Glomerular visceral epithelial cell (primary cell): Measurements from ENCODE around the gene PPP6R3.
"Not testable (repeated sequence)": the region's sequence is repeated elsewhere in the genome, so short reads cannot be mapped to it uniquely, and the experiment has no call there.

Experiments
- DNase-seq: peaks from one replicate; pipeline ENCODE4 v3.0.0-alpha.2; 2016; ENCODE audit errors: extremely low spot score

Gene PPP6R3

DNA sequence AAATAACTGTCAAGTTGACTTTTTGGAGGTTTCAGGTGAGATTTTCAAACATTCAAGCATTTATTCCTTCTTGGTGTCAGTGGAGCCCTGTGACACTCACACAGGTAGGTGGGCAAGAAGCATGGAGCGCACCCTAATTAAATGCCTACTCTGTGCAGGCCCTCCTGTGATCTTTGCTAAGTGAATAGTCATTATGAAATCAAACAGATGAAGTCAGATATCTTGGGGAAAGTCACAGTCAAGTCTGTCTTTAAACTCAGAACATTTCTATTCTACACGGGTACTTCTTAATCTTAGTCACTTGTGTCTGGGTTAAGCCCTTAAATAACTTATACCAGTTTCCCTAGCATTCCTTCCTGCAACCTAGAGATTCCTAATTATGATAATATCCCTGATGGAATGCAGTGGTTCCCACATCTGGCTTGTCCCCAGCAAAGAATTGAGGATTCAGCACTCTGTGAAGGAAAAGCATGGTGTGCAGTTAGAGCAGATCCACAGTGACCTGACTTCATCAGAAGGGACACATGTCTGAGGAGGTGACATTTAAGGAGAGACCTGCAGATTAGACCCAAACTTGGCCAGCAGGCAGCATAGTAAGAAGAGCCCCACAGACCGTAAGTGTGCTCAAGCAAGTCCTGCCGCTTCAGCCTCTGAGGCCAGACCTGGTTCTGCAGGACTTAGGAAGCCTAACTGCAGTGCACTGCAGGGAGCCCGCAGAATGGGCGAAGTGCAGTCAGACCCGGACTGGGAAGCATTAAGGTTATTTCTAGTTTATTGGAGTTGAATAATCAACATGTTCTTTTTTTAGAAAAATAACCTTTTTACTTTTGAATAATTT is 138.5 kb downstream of the PPP6R3 start:
- no peak for DNase-seq

DNA sequence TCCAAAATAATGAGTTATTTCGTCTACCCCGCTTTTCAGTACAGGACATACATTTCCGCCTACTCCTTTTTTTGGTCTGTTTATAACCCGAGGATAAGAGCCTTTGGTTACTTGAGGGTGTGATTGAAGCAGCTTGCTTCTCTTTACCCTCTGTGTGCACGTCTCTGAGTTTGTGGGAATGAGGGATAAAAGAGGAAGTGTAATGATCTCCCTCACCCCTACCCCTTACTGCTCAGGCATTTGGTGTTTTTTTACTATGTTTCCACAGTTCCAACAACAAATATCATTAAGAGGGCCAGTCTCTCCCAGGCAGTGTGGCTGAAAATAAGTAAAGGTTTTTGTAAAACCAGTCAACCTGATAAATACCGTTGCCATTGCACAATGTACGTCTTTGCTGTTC is 140.6 kb downstream of the PPP6R3 start:
- no peak for DNase-seq

DNA sequence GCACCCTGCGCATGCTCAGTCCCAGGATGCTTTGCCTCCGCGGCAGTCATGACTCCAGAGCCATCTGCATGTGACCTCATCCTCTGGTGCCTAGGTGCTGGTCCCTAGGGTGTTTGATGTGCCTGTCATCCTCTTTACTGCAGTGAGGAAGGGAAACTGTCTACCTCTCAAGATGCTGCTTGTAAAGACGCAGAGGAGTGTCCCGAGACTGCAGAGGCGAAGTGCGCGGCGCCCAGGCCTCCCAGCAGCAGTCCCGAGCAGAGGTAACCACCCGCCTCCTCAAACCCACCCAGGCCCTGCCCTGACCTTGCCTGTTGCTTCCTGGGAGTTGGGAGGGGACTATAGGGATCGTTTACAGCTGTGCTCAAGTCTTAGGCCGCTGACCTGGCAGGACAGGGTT is 149.2 kb downstream of the PPP6R3 start:
- no peak for DNase-seq

DNA sequence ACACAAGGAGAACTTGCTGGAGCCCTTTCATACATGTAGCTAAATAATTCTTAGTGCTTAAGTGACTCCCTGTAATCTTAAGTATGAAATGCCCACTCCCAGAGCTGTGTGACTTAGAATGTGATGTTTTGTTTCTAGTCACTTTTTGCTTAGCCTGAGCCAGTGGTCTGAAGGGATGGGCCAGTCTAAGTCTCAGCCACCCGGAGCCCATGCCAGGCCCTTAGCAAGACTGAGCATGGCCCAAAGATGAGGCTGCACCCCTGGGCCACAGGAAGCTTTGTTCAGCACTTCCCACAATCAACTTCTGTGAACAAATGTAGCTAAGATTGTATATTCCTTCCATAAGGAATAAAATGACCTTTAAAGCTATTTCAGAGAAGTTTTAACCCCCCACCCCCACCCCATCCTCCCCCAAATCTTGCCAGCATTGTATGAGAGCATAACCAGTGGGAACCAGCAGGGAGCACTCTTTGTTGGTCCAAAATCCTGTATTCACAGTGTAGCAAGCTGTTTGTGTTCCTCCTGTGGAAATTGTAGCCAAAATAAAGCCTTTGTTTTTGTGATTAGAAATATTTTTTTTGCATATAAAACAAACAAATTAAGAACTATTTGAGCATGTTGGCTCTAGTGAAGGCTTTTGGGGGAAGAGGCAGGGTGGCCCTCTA is 150.0 kb downstream of the PPP6R3 start:
- no peak for DNase-seq

DNA sequence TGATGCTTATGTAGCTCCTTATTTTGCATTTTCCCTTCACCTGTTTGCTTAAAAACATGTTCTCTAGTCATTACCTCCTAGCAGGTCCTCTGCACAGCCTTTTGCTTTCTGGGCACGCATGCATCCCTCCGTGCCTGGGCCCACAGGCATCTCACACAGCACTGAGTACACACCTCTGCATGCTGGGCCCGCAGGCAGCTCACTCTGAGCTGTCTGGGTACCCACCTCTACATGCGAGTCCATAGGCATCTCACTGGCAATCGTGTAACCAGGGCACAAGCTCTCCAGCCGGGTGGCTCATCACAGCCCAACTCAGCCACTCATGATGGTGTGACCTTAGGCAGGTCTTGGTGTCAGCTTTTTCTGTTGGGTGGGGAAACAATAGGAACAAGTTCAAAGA is 155.1 kb downstream of the PPP6R3 start:
- no peak for DNase-seq

DNA sequence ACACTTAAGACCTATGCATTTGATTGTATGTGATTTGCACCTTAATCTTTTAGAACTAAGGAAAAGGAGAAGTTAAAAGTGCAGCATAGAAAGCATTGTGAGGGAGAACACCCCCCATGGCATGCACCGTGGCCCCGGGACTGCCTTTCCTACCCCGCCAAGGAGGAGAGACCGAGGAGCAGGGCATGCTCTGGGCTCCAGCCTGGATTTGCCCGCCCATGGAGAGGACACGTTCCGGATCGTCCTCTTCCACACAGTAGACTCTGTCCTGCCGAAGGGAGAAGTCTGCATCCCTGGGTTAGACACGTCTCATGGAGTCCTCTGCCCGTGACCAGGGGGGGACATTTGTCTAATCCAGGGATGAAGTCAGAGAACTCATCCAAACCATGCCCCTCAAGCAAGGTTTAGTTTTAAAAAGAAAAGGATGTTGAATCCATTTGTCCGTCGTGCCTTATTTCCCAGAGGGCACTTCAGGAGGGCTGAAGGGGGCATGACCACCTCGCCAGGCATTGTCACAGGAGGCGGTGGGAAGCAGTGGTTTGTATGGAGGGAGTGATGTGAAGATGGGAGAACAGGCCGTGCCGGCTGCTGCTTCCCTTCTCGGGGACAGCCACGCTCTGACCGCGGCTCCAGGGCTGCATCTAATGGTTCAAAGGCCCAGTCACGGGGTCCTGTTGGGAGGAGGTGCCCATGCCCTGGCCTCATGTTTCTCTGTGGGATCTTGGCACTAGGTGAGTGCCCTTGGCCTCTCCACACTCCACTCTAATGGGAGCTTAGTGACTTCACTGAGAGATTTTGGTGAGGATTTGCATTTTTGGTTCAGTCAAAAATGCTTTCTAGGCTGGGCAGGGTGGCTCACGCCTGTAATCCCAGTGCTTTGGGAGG is 157.6 kb downstream of the PPP6R3 start:
- no peak for DNase-seq

DNA sequence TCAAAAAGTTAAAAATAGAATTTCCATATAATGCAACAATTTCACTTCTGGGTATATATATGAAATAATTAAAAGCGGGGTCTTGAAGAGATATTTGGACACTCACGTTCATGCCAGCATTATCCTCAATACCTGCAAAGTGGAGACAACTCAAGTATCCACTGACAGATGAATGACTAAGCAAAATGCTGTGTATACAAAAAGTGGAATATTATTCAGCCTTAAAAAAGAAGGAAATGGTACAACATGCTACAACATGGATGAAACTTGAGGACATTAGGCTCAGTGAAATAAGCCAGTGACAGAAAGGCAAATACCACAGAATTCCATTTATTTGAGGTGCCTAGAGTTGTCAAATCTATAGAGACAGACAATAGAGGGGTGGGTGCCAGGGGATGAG is 161.3 kb downstream of the PPP6R3 start:
- no peak for DNase-seq

DNA sequence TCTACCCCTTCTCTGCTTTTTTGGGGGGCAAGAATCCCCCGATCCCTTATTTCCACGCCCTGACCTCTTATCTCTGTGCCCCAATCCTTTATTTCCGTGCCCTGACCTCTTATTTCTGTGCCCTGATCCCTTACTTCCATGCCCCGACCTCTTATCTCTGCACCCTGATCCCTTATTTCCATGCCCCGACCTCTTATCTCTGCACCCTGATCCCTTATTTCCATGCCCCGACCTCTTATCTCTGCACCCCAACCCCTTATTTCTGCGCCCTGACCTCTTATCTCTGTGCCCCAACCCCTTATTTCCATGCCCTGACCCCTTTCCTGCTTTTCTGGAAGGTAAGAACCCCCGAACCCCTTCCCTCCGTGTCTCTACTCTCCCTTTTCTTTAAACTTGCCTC is 163.2 kb downstream of the PPP6R3 start:
- not testable (repeated sequence) for DNase-seq

DNA sequence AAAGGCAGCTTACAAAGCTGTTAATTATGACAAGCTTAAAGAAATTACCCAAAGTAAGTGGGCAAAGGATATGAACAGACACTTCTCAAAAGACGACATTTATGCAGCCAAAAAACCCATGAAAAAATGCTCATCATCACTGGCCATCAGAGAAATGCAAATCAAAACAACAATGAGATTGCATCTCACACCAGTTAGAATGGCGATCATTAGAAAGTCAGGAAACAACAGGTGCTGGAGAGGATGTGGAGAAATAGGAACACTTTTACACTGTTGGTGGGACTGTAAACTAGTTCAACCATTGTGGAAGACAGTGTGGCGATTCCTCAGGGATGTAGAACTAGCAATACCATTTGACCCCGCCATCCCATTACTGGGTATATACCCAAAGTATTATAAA is 164.5 kb downstream of the PPP6R3 start:
- not testable (repeated sequence) for DNase-seq

DNA sequence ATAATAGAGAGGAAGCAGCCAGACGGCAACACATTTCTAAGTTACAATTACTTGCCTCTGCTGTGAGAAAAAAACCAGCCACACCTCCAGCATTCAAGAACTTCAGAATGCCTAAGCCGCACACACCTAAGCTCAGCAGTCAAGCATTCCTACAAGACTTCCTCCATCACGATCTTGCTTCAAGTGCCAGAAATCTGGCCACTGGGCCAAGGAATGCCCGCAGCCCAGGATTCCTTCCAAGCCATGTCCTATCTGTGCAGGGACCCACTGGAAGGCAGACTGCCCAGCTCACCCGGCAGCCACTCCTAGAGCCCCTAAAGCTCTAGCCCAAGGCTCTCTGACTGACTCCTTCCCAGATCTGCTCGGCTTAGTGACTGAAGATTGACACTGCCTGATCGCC is 165.7 kb downstream of the PPP6R3 start:
- DNase-seq: not testable (repeated sequence)

DNA sequence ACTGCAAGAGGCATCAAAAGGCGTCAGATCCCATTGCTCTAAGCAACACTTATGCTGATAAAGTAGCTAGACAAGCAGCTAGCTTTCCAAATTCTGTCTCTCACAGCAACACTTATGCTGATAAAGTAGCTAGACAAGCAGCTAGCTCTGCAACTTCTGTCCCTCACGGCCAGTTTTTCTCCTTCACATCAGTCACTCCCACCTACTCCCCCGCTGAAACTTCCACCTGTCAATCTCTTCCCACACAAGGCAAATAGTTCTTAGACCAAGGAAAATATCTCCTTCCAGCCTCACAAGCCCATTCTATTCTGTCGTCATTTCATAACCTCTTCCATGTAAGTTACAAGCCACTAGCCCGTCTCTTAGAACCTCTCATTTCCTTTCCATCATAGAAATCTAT is 168.3 kb downstream of the PPP6R3 start:
- DNase-seq: not testable (repeated sequence)

DNA sequence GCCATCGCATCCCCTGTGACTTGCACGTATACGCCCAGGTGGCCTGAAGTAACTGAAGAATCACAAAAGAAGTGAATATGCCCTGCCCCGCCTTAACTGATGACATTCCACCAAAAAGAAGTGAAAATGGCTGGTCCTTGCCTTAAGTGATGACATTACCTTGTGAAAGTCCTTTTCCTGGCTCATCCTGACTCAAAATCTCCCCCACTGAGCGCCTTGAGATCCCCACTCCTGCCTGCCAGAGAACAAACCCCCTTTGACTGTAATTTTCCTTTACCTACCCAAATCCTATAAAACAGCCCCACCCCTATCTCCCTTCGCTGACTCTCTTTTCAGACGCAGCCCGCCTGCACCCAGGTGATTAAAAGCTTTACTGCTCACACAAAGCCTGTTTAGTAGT is 171.8 kb downstream of the PPP6R3 start:
- not testable (repeated sequence) for DNase-seq

DNA sequence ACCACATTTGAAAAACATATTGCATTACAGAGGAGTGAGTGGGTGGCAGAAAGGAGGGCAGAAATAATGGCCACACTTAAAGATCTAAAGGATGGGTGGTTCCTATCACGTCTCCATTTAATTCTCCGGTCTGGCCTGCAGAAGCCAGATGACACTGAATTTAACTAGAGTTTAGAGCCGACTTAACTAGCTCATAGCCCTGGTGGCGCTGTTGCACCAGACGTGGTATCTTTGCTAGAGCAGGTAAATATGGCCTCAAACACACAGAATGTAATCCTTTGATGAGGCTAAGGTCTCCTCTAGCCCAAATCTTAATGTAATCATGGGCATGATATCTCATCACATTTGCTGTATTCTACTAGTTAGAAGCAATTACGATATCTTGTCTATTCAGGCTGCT is 172.2 kb downstream of the PPP6R3 start:
- peak; percentile 47 for DNase-seq

DNA sequence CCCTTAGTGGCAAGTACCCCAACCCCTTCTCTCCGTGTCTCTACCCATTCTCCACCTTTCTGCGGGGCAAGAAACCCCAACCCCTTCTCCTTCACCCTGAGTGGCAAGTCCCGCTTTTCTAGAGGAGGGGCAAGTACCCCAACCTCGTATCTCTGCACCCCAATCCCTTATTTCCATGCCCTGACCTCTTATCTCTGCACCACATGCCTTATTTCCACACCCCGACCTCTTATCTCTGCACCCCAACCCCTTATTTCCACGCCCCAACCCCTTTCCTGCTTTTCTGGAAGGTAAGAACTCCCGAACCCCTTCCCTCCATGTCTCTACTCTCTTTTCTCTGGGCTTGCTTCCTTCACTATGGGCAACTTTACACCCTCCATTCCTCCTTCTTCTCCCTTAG is 174.1 kb downstream of the PPP6R3 start:
- not testable (repeated sequence) for DNase-seq

DNA sequence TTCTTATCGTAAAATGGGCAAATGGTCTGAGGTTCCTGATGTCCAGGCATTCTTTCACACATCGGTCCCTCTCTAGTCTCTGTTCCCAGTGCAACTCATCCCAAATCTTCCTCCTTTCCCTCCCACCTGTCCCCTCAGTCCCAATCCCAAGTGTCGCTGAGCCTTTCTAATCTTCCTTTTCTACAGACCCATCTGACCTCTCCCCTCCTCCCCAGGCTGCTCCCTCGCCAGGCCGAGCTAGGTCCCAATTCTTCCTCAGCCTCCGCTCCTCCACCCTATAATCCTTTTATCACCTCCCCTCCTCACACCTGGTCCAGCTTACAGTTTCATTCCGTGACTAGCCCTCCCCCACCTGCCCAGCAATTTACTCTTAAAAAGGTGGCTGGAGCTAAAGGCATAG is 174.6 kb downstream of the PPP6R3 start:
- DNase-seq: not testable (repeated sequence)

DNA sequence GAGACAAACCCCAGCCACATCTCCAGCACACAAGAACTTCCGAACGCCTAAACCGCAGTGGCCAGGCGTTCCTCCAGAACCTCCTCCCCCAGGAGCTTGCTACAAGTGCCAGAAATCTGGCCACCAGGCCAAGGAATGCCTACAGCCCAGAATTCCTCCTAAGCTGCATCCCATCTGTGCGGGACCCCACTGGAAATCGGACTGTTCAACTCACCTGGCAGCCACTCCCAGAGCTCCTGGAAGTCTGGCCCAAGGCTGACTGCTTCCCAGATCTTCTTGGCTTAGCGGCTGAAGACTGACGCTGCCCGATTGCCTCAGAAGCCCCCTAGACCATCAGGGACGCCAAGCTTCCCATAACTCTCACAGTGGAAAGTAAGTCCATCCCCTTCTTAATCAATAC is 175.3 kb downstream of the PPP6R3 start:
- not testable (repeated sequence) for DNase-seq

DNA sequence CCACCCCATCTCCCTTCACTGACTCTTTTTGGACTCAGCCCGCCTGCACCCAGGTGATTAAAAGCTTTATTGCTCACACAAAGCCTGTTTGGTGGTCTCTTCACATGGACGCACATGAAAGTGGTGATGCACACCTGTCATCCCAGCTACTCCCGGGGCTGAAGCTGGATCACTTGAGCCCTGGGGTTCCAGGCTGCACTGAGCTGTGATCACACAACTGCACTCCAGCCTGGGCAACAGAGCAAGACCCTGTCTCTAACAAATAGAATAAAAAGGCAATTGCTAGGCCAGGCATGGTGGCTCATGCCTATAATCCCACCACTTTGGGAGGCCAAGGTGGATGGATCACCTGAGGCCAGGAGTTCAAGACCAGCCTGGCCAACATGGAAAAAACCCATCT is 178.8 kb downstream of the PPP6R3 start:
- DNase-seq: not testable (repeated sequence)

DNA sequence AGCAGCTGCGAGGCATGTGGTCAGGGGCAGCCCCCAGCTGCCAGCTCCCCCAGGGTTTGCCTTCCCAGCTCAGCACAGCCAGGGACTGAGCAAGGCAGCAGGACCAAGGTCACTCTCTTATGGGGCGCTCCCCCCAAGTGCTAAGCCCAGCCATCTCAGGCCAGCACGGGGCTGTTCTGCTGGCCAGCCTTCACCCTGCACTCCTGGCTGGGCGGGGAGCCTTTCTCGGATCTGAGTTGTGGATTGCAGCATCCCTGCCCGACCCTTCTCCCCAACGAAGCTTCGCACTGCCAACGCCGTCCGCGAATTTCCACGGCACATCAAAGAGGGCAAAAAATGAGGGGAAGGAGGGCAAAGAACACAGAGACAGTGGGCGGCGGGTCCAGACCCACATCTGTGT is 181.3 kb downstream of the PPP6R3 start:
- no peak for DNase-seq

DNA sequence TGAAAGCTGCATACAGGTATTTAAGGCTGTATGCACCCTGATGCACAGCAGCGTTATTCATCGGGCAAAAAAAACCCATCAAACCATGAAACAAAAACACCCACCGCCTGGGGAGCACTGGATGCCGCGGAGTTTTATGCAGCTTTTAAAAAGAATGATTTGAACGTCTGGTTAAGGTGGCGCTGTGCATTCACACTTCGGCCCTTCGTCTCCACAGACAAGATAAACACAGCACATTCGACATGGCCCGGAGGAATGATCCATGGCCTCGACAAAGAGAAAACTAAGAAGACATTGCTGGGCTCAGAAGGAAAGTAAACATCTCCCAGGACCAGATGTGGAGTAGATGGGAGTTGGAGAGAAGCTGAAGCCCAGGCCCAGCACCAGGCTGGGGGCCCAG is 183.0 kb downstream of the PPP6R3 start:
- no peak for DNase-seq

DNA sequence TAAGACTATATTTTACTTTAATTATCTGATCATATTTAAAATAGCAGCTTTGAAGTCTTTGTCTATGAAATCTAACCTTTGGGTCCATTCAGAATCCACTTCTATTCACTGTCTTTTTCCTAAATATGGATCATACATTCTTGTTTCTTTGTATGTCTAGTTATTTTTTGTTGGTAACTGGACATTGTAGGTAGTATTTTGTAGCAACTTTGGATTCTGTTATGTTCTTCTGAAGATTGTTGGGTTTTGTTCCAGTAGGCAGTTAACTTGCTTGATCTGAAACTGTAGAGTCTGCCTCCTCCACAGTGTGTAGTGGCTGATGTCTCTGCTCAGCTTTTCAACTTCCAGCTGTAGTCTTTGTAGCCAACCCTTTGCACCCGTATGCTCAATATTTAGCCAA is 186.3 kb downstream of the PPP6R3 start:
- DNase-seq: no peak

DNA sequence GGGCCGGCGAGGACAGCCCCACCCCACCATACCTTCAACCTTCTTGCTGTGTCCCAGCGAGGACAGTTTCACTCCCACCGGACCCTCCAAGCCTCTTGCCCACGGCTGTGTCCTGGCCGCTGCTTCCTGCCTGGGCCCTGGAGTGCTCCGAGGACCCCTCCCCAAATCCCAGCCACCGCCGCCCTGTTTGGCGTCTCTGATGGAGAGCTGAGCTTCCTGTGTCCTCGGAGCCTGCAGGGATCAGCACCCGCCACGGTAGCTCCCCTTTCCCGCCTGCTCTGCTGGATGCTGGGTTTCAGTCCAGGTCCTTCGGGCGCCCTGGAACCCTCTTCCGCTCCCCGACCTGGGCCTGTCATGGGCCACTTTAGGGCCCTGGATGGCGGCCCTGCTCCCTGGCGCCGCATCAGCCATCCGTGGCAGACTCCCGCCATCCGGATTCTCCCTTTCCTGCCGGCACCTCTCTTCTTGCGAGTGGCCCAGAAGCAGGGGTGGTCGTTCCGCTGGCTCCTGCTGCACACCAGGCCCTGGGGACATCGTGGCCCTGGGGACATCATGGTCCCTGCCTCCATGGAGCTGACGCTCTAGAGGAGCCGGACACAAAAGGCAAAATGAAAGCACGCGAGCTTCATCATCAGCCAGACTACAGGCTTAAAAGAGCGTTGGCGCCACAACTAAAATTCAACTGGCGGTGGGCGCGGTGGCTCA is 189.5 kb downstream of the PPP6R3 start:
- no peak for DNase-seq

DNA sequence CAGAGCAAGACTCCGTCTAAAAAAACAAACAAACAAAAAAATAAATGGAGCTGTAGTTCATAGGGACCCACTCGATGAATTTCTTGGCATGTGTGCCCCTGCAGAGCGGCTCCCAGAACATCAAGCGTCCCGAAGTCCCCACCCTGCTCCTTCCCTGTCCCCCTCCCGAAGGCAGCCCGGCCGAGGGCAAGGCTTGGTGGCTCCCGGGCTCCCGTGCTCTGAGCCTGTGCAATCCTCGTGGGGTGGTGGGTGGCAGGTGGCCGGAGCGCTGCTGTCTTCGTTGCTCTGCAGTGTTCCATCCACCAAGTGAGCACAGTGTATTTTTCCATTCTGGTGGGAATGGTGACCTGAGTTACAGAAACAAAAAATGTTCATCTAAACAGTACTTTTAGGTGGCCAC is 190.2 kb downstream of the PPP6R3 start:
- no peak for DNase-seq
